ENCODE results near the gene HIP1.

GRCh38 chr7:75591467-75592255 is 147.1 kb downstream of the HIP1 start:
- TF ChIP-seq CTCF (IDR thresholded peaks at IDR 0.05) (no peak), ZFX (IDR thresholded peaks at IDR 0.05; ENCODE audit: borderline replicate concordance) (no peak)
